G401 (cell line): ENCODE data around the gene SCUBE3. TPM values are rescaled to one million over a fixed set of nuclear protein-coding genes. Genes with fewer than 3 reads are reported as not detected.

Source experiments
- DNase-seq: peaks from one replicate; pipeline ENCODE4 v3.0.0-alpha.2; 2015; ENCODE audit warnings: low spot score
- in situ Hi-C: cut with HindIII; loops from 2 replicates; pipeline ENCODE4 v1.10.0; 2016; ENCODE audit warnings: low sequenced_read_pairs, mixed read lengths
- total RNA-seq: library from RNA; depleted of rRNA; stranded (reverse); fragments of >200 nt; shearing (Covaris generic); gene quantifications from 2 replicates; pipeline ENCODE4 v1.2.3, GENCODE V29; 2014

The SCUBE3 gene
- total RNA-seq, 1 experiment from 2014 or later = 0.24 TPM

GRCh38 chr6:35230950-35231349 lies 17.2 kb downstream of the SCUBE3 start:
- peak; percentile 32 for DNase-seq
- in situ Hi-C loops = no loop called here

- in situ Hi-C loops = no loop called here
- no peak for DNase-seq
Measured at GRCh38 chr6:35231563-35231962, 17.8 kb downstream of the SCUBE3 start.

- no peak for DNase-seq
- in situ Hi-C loops = no loop called here
Measured at GRCh38 chr6:35234901-35235300, 21.1 kb downstream of the SCUBE3 start.

DNA sequence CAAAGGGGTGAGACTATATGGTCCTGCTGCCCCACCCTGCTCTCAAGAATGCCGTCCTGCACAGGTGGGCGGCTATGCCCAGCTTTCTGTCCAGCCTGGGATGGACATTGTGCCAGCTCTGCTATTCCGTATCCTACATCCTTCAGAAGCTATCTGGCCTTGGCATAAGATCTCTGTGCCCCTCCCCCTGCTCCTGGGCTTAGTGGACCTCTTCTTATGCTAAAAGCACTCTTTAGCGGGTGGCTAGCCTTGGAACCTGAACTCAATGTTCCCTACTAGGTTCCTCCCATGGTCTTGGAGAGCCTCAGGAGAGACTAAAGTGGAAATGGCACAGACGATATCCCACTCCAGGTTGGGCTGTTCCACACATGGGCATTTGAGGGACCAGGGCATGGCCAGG lies 22.5 kb downstream of the SCUBE3 start:
- DNase-seq = no peak
- in situ Hi-C loops = no loop called here

- DNase-seq = no peak
- in situ Hi-C loops = no loop called here
Measured at GRCh38 chr6:35237476-35237875, 23.7 kb downstream of the SCUBE3 start.

GRCh38 chr6:35238843-35239289 lies 25.1 kb downstream of the SCUBE3 start:
- in situ Hi-C loops = no loop called here
- DNase-seq = no peak

DNA sequence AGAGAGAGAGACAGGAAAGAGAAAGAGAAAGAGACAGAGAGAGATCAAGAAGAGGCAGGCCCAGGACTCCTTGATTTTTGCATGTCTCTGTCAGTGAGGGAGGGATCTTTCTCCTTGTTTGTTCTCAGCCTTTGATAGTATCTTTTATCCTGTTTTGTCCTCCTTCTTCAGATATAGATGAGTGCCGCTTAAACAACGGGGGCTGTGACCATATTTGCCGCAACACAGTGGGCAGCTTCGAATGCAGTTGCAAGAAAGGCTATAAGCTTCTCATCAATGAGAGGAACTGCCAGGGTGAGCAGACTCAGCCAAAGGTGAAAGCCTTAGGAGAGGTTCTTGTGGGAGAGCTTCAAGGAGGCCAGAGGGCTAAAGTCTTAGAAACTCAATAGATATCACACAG lies 25.8 kb downstream of the SCUBE3 start:
- no peak for DNase-seq
- in situ Hi-C loops = no loop called here

GRCh38 chr6:35240838-35241801 lies 27.4 kb downstream of the SCUBE3 start:
- in situ Hi-C loops = no loop called here

GRCh38 chr6:35242486-35242885 lies 28.7 kb downstream of the SCUBE3 start:
- no peak for DNase-seq
- in situ Hi-C loops = no loop called here

More at GRCh38 chr6:35240838-35241801, 27.4 kb downstream of the SCUBE3 start:
- DNase-seq = peak; percentile 82

DNA sequence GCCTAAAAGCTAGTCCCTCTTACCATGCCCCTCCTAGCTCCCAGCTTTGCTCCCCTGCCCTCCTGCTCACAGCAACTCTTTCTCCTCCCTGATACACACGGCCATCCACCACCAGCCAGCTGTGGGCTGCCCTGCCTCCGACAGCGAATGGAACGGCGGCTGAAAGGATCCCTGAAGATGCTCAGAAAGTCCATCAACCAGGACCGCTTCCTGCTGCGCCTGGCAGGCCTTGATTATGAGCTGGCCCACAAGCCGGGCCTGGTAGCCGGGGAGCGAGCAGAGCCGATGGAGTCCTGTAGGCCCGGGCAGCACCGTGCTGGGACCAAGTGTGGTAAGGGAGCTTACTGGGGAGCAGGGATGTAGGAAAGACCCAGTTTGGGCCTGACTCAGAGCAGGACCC lies 29.1 kb downstream of the SCUBE3 start:
- in situ Hi-C loops = no loop called here
- no peak for DNase-seq

DNA sequence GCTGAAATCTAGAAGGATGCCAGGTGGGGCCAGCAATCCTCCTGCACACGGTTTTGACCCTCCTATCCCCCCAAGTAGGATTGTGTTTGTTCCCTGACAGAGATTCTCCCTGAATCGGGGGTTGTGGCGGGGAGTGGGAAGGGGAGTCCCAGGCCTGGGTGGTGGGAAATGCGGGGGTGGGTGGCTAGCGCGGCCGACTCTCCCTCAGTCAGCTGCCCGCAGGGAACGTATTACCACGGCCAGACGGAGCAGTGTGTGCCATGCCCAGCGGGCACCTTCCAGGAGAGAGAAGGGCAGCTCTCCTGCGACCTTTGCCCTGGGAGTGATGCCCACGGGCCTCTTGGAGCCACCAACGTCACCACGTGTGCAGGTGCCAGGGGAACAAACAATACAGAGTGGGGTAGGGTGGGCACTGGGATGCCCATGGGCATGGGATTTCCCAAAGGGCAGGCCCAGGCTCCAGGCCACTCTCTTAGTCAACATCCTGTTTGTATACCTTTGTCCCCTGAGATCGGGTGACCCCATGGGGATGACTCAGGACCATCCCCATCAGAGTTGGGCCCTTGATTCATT lies 29.7 kb downstream of the SCUBE3 start:
- in situ Hi-C loops = no loop called here
- no peak for DNase-seq

DNA sequence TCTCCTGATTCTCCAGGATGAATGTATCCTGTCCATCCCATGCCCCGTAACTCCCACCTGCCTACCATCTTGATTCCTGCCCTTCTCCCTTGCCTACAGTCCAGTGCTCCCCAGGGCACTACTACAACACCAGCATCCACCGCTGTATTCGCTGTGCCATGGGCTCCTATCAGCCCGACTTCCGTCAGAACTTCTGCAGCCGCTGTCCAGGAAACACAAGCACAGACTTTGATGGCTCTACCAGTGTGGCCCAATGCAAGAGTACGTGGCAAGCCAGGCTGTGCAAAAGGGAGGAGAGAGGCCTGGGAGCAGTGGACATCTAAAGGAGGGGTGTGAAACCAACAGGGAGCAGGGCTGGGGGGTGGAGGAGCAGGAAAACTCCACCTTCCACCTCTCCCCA lies 30.8 kb downstream of the SCUBE3 start:
- in situ Hi-C loops = no loop called here
- no peak for DNase-seq

DNA sequence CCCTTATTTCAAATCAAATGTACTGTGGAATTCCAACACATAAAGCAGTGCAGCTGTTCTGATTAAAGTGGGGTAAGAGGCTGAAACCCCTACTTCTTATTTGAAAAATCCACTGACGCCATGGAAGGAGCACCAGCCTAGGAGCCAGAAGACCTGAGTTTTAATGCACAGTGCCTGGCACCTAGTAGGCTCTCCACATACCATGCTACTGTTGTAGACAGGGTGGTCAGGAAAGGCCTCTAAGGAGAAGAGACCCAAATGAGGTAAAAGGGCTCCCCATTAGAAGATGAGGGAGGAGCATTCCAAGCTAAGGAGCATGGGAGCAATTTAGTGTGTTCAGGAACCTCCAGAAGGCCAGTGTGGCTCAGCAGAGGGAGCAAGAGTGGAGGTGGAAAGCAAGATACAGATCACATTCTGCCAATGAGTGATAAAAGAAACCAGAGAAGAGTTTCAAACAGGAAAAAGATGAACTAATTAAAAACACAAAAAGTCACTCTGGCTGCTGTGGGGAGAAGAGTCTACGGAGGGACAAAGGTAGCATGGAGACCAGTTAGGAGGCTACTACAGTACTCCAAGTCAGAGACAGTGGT lies 34.0 kb downstream of the SCUBE3 start:
- DNase-seq = no peak
- in situ Hi-C loops = no loop called here

DNA sequence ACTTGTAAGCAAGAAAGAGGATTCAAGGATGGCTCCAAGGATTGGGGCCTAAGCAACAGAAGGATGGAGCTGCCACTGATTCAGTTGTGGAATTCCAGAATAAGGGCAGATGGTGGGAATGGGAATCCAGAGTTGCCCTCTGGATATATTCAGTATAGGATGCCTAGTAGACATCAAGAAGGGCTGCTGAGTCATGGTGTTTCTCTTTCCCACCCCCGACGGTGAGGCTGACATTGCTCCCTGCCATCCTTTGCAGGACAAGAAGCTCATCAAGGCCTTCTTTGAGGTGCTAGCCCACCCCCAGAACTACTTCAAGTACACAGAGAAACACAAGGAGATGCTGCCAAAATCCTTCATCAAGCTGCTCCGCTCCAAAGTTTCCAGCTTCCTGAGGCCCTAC lies 34.5 kb downstream of the SCUBE3 start:
- in situ Hi-C loops = no loop called here
- no peak for DNase-seq

GRCh38 chr6:35248965-35249364 lies 35.2 kb downstream of the SCUBE3 start:
- in situ Hi-C loops = no loop called here
- DNase-seq = no peak

DNA sequence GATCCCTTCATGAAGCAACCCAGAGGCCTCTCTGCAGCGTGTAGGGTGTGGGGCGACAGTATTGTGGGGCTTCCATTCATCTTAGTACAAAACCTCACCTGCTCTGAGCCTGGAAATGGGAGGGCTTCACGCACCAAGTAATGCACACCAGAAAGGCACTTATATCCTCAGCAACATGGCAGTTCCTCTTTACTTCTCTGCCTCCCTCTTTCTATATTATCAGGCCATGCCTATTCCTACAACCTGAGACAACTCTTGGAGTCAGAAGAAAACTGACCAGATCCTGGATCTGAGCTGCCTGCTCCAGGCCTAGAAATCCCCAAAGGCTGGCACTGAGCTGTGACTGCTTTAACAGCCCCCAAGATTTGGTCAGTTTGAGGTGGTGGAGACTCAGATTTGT lies 38.2 kb downstream of the SCUBE3 start:
- DNase-seq = no peak
- in situ Hi-C loops = no loop called here

- DNase-seq = no peak
- in situ Hi-C loops = no loop called here
Measured at GRCh38 chr6:35253249-35253648, 39.5 kb downstream of the SCUBE3 start.

GRCh38 chr6:35258336-35258735 lies 44.6 kb downstream of the SCUBE3 start:
- in situ Hi-C loops = no loop called here

DNA sequence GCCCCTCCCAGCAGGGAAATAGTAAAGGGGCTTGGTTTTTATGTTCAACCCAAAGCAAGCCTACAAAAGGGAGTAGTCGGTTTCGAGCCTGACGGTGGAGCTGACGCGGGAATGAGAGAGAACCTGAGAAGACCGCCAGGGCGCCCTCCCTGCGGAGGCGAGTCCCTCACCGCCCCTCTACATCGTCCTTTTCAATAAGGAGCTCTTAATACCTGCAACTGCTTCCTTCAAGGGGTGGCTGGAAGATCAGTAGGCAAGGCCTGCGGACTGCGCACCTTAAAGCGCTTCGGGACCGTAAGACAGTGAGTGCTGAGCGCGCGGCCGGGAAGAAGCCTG lies 45.1 kb downstream of the SCUBE3 start:
- DNase-seq = no peak

More at GRCh38 chr6:35258336-35258735, 44.6 kb downstream of the SCUBE3 start:
- no peak for DNase-seq

GRCh38 chr6:35259194-35259947 lies 45.6 kb downstream of the SCUBE3 start, which contains the start of gene ZNF76:
Gene ZNF76, plus strand, starts transcription at chr6:35259735. Its CDS starts 21,417 bp downstream, at chr6:35281152.
- in situ Hi-C loops = no loop called here

More for the DNA sequence above, 45.1 kb downstream of the SCUBE3 start:
- in situ Hi-C loops = no loop called here

More at GRCh38 chr6:35259194-35259947, 45.6 kb downstream of the SCUBE3 start, which contains the start of gene ZNF76:
- peak; percentile 97 for DNase-seq
